Retinal pigment epithelial cell (primary cell): ENCODE data around the gene NUDT14.

Source experiments
- DNase-seq: peaks from one replicate; pipeline ENCODE4 v3.0.0-alpha.2; 2010; ENCODE audit warnings: low read depth
- H3K4me3 ChIP-seq: 2 replicates; pipeline ENCODE4 v1.5.1; 2011; ENCODE audit warnings: mild to moderate bottlenecking, low read length, control low read depth, moderate library complexity
- TF ChIP-seq, protein P1 (sequence below): conservative IDR thresholded peaks from 2 replicates; pipeline ENCODE4 v1.5.1; 2011; ENCODE audit warnings: low read depth, low read length, control low read depth, inconsistent platforms

Gene NUDT14

GRCh38 chr14:105211758-105212089, 30.6 kb upstream of the NUDT14 start:
- TF ChIP-seq, protein P1, sequence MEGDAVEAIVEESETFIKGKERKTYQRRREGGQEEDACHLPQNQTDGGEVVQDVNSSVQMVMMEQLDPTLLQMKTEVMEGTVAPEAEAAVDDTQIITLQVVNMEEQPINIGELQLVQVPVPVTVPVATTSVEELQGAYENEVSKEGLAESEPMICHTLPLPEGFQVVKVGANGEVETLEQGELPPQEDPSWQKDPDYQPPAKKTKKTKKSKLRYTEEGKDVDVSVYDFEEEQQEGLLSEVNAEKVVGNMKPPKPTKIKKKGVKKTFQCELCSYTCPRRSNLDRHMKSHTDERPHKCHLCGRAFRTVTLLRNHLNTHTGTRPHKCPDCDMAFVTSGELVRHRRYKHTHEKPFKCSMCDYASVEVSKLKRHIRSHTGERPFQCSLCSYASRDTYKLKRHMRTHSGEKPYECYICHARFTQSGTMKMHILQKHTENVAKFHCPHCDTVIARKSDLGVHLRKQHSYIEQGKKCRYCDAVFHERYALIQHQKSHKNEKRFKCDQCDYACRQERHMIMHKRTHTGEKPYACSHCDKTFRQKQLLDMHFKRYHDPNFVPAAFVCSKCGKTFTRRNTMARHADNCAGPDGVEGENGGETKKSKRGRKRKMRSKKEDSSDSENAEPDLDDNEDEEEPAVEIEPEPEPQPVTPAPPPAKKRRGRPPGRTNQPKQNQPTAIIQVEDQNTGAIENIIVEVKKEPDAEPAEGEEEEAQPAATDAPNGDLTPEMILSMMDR = no peak
- DNase-seq = no peak
- H3K4me3 ChIP-seq = no peak overlapping the region

- TF ChIP-seq, protein P1 = no peak
- DNase-seq = no peak
Observed at GRCh38 chr14:105211086-105211757, 30.1 kb upstream of the NUDT14 start.

DNA sequence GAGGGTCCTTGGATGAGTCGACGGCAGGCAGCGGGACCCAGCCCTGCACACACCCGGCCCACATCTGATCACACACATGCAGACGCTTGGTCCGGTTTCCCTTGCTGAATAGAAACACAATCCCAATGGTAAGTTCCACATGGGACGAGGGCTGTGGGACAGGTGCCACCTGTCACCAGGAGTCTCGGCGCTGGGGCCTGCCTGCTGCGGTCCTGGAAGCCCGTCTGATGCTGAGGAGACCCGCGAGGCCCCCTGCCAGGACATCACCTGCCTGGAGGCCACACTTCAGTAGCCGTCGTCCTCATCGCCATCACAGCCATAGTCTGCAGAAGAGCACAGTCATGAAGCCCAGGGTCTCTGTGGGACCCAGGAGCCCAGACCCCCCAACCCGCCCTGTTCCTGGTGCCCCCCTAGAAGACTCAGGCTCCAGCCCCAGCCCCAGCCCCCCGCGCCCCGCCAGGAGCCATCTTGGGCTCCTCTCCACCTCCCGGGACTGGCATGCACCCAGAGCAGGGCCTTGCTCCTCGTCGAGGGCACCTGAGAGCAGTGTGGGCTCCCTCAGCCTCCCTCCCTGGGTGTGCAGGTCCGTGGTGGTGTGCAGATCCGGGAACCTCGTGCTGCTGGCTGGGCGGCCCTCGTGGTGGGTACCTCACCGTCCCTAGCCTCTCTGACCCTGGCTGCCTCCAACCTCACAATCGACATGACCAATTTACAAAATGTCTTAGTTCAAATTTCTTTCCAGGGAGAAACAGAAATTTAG, 29.3 kb upstream of the NUDT14 start:
- H3K4me3 ChIP-seq = no peak overlapping the region
- no peak for DNase-seq
- TF ChIP-seq, protein P1 = no peak

More at GRCh38 chr14:105211086-105211757, 30.1 kb upstream of the NUDT14 start:
- H3K4me3 ChIP-seq = no peak overlapping the region

DNA sequence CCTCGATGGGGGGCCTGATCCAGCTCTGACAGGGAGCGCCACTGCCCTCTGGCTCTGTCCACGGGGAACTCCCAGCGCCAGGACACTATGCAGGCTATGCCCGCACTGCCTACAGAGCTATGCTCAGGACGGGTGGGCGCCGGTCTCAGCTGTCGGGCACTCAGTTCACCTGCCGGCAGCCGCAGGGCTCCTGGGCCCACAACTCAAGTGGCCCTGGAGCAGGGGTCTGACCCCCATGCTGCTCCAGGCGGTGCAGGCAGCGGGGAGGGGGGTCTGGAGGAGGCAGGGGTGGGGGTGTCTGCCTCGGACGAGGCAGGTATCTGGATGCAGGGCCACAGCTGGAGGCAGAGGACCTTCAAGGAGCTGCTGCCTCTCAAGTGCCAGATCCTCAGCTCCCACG, 28.5 kb upstream of the NUDT14 start:
- no peak overlapping the region for H3K4me3 ChIP-seq
- no peak for DNase-seq
- TF ChIP-seq, protein P1 = no peak

DNA sequence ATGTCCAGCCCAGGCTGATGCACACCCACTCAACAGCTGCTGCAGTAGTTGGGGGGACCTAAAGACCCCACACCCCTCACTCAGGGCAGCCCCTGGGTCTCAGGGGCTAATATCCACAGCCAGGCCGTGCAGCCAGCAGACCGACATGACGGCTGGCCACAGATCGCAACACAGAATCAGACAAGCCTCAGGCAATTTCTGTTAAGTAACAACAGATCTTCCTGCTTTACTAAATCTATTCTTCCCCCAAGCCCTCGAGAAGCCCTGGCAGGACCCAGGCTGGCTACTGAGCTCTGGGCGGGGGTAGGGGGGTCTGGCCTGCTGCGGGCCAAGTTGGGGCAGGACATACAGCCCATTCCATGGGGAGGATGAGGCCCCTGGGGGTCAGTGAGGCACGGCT, 28.0 kb upstream of the NUDT14 start:
- TF ChIP-seq, protein P1 = no peak
- no peak for DNase-seq
- H3K4me3 ChIP-seq = no peak overlapping the region

- H3K4me3 ChIP-seq = no peak overlapping the region
- TF ChIP-seq, protein P1 = no peak
- DNase-seq = no peak
Observed at GRCh38 chr14:105208738-105209075, 27.6 kb upstream of the NUDT14 start.
